ENCODE data around the gene TBX10.

GRCh38 chr11:67632175-67632981 lies 7.2 kb downstream of the TBX10 start:
- TF ChIP-seq, protein P1, sequence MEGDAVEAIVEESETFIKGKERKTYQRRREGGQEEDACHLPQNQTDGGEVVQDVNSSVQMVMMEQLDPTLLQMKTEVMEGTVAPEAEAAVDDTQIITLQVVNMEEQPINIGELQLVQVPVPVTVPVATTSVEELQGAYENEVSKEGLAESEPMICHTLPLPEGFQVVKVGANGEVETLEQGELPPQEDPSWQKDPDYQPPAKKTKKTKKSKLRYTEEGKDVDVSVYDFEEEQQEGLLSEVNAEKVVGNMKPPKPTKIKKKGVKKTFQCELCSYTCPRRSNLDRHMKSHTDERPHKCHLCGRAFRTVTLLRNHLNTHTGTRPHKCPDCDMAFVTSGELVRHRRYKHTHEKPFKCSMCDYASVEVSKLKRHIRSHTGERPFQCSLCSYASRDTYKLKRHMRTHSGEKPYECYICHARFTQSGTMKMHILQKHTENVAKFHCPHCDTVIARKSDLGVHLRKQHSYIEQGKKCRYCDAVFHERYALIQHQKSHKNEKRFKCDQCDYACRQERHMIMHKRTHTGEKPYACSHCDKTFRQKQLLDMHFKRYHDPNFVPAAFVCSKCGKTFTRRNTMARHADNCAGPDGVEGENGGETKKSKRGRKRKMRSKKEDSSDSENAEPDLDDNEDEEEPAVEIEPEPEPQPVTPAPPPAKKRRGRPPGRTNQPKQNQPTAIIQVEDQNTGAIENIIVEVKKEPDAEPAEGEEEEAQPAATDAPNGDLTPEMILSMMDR (conservative IDR thresholded peaks at IDR 0.05; ENCODE audit: low read depth, low read length): no peak
- TF ChIP-seq EZH2 (IDR thresholded peaks at IDR 0.05; ENCODE audit: borderline replicate concordance, low read depth, low read length, poor library complexity, severe bottlenecking): no peak

Data from A673 (cell line).